Activated naive CD8-positive, alpha-beta T cell treated with anti-CD3 and anti-CD28 coated beads for 36 hours (primary cell): ENCODE data around the gene PIK3R1. TPM values are rescaled to one million over a fixed set of nuclear protein-coding genes. Genes with fewer than 3 reads are reported as not detected.

ENCODE experiments used
- DNase-seq: peaks from one replicate; pipeline ENCODE4 v3.0.0; 2021
- H3K27ac Mint-ChIP-seq: one replicate; pipeline ENCODE4 v1.8.0; 2022; ENCODE audit warnings: mild to moderate bottlenecking, moderate library complexity, mixed read lengths
- H3K27me3 Mint-ChIP-seq: one replicate; pipeline ENCODE4 v1.8.0; 2022; ENCODE audit warnings: mild to moderate bottlenecking, mixed read lengths
- H3K36me3 Mint-ChIP-seq: one replicate; pipeline ENCODE4 v1.8.0; 2021; ENCODE audit warnings: mild to moderate bottlenecking, mixed read lengths
- H3K4me1 Mint-ChIP-seq: one replicate; pipeline ENCODE4 v1.8.0; 2021; ENCODE audit warnings: mixed read lengths
- H3K4me3 Mint-ChIP-seq: one replicate; pipeline ENCODE4 v1.8.0; 2022; ENCODE audit warnings: mild to moderate bottlenecking, moderate library complexity, mixed read lengths
- H3K9me3 Mint-ChIP-seq: one replicate; pipeline ENCODE4 v1.8.0; 2022; ENCODE audit warnings: mixed read lengths
- total RNA-seq, 2 experiments: library from RNA; stranded (reverse); gene quantifications; one replicate each; pipeline ENCODE4 v1.2.3, GENCODE V29; 2021

PIK3R1 gene
- total RNA-seq, 2 experiments from 2014 or later, result 39.7 to 41.6 TPM

DNA sequence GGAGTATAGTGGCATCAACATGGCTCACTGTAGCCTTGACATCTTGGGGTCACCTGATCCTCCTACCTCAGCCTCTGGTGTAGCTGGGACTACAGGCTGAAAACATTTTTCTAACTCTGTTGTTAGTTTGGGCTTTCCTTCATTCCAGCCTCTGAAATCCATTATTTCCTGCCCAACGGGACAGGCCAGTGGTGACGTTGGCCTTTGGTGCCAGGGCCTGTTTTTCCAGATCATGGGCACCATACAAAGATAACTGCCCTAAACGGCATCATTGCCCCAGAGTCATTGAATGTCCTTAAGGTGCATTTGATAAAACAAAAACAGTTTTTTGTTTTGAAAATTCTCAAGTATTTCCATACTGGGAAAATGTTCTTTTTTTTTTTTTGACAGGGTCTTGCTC, 32.1 kb downstream of the PIK3R1 start:
- no peak overlapping the region for H3K4me3 Mint-ChIP-seq

DNA sequence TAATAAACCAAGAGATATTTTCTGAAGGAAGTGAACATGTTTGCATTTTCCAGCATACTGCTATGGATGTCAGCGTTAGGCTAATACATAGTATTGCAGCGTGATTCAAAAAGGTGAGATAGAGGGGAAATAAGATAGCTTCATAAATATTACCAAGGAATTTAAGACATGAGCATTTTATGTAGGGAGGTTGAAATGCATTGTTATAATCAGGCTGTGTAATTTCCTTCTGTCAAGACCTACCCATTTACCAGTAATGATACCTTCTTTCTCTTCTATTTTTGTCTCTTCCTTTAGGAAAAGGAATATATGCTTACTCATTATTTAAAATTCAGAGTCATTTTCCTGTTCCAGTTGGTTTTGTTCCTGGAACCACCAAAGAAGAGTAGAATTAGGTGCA, 33.3 kb downstream of the PIK3R1 start:
- no peak for DNase-seq
- peaks cover 67% of the 10 kb centered on the region for H3K4me1 Mint-ChIP-seq
- no peaks in the 10 kb centered on the region for H3K27me3 Mint-ChIP-seq
- no peak overlapping the region for H3K4me3 Mint-ChIP-seq
- H3K36me3 Mint-ChIP-seq, result peaks cover 5% of the 10 kb centered on the region
- H3K9me3 Mint-ChIP-seq, result no peaks in the 10 kb centered on the region
- H3K27ac Mint-ChIP-seq, result no peak overlapping the region

More for the DNA sequence above, 32.1 kb downstream of the PIK3R1 start:
- Mint-ChIP-seq H3K4me1 (peaks cover 73% of the 10 kb centered on the region), H3K9me3 (no peaks in the 10 kb centered on the region), H3K27me3 (no peaks in the 10 kb centered on the region), H3K27ac (no peak overlapping the region), H3K36me3 (peaks cover 16% of the 10 kb centered on the region)
- DNase-seq, result no peak

DNA sequence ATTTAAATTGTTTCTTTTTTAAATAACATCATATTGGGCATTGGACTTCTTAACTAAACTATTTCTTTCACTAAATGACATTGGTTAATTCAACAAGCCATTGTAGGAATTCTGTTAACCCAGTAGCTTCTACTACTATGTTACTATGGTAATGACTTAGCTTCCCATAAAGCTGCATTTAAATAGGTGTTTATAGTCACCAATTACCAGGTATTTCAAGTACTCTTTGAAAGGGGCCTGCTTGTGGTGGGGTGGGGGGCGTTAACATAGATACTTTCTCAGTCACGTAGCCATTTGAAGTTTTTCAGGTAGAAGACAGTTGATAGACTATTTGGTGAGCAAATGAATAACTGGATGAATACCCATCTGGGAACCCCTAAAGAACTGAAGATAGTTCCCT, 34.0 kb downstream of the PIK3R1 start:
- no peak overlapping the region for H3K4me3 Mint-ChIP-seq
- peaks cover 69% of the 10 kb centered on the region for H3K4me1 Mint-ChIP-seq
- H3K27ac Mint-ChIP-seq, result peak overlapping the region; percentile 65
- no peaks in the 10 kb centered on the region for H3K27me3 Mint-ChIP-seq
- no peak for DNase-seq
- H3K9me3 Mint-ChIP-seq, result no peaks in the 10 kb centered on the region
- H3K36me3 Mint-ChIP-seq, result peaks cover 9% of the 10 kb centered on the region

DNA sequence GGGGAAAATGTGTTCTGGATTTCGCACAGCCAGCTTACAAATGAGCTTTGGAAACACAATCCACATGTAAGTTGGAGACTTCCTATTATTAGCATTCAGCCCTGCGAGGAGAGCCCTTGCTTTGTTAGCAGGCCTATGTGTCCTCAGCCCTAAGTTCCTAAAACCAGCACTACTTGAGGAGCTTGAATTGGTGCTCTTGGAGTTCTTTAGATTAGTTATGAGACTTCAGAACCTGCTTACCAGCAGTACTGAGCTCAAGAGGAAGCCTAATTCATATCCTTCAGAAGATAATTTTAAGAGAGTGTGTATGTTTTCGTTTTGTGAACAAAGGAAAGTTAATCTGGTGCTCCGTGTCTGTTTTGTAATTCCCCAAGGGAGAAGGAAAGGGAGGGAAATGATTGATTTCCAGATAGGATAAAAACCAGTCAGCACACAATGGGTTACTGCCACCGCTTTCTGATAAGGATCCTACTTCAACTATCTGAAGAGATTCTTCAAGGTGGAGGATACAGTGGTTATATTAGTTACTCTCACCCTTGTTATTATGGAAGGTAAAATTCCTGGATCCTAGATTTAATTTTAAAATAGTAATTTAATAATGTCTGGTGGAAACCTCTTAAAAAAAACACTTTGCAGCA, 35.2 kb downstream of the PIK3R1 start:
- Mint-ChIP-seq H3K9me3 (no peaks in the 10 kb centered on the region), H3K27ac (peak overlapping the region; percentile 79), H3K27me3 (no peaks in the 10 kb centered on the region), H3K4me1 (peaks cover 75% of the 10 kb centered on the region), H3K4me3 (peak overlapping the region; percentile 44), H3K36me3 (peaks cover 12% of the 10 kb centered on the region)
- DNase-seq, result no peak

DNA sequence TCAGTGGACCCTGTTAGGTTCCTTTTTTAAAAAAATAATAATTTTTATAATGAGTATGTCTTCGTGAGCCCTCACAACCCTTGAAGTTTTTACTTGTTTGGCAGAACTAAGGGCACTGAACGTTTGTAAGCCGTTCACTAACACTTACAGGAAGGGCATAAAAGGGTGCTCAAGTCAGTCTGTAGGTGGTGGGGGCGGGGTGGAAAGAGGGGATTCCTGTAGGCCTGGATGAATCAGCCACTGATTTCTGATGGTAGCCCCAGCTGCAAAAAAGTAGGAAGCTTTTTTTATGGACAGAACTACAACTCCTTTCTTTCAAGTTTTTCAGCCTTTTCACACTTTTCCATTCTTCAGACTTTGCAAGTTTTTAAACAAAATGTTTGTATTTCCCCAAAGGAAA, 35.8 kb downstream of the PIK3R1 start:
- Mint-ChIP-seq H3K4me1 (peaks cover 75% of the 10 kb centered on the region), H3K4me3 (peak overlapping the region; percentile 14), H3K9me3 (no peaks in the 10 kb centered on the region), H3K27ac (peak overlapping the region; percentile 57), H3K27me3 (no peaks in the 10 kb centered on the region), H3K36me3 (peaks cover 13% of the 10 kb centered on the region)
- peak; percentile 44 for DNase-seq

DNA sequence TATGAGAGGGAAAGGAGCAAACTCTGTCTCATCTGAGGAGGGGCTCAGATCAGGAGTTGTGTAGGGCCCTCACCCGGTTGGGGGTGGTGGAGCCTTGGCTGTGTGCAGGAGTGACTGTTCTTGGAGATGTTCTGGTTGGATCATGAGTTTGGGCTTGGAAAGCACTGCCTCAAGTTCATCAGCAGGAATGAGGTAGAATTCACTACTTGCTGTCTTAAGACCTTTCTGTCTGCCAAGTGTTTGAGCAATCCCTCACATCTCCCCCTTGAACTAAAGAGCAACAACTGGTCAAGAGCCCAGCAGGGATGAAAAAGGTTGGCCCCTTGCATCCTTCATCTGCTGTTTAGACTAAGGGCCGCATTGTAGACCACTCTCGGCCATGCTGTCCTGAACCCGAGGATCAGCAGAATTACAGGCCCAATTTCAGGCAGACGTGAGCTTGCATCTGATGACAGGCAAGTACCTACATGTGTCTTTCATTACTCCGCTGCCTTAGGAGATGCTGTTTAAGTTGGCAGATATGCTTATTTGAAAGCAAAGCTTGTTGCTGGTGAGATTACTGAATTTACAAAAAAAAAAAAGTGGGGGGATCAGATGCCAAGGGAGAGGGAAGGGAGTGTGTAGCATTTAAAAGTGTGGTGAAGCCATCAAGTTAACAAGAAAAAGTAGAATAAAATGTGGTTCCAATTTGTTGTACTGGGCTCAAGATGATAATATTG, 36.4 kb downstream of the PIK3R1 start:
- Mint-ChIP-seq H3K27ac (peak overlapping the region; percentile 57), H3K27me3 (no peaks in the 10 kb centered on the region), H3K9me3 (no peaks in the 10 kb centered on the region), H3K4me1 (peaks cover 77% of the 10 kb centered on the region), H3K36me3 (peaks cover 17% of the 10 kb centered on the region), H3K4me3 (peak overlapping the region; percentile 14)
- DNase-seq, result no peak

DNA sequence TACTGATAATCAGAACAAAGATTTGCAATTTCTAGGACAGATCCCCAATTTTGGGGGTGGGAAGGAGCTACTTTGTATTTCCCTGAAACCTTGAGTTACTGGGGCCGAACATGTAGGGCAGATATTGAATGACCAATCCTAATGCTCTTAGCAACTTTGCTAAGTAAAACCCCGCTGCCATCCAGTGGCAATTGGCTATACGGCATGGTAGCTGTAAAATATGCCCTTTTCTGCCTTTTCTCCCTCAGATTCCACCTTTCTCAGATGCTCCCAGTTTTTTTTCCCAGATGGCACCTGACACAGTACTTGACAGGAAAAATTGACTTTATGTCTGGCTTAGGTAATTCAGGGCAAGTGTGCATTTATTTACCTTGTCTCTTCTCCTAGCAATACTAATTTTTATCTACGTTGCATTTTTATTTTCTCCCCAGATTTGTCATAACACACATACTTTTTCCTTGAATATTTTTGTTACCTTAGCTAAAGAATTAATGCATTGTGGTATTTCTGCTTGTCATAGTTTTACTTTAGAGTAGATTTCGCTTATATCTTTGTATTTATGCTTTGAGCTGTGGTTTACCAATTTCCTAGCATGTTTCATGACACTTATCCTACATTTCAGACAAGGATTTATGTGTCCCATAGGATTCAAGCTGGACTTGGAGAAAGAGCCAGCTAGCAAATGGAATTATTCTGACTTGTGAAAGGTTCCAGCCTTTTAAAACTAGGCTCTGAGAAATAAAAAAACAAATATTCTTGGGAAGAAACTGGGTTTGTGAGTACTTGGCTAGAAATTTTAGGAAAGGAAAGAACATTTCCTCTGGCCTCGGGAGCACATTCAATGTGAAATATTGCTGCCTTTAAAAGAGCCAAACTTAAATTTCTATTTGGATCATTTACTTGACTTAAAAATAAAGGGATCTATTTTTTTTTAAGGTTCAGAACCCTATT, 37.4 kb downstream of the PIK3R1 start:
- no peaks in the 10 kb centered on the region for H3K27me3 Mint-ChIP-seq
- H3K27ac Mint-ChIP-seq, result no peak overlapping the region
- H3K4me3 Mint-ChIP-seq, result no peak overlapping the region
- H3K9me3 Mint-ChIP-seq, result no peaks in the 10 kb centered on the region
- H3K4me1 Mint-ChIP-seq, result peaks cover 84% of the 10 kb centered on the region
- peak; percentile 32 for DNase-seq
- peaks cover 15% of the 10 kb centered on the region for H3K36me3 Mint-ChIP-seq

DNA sequence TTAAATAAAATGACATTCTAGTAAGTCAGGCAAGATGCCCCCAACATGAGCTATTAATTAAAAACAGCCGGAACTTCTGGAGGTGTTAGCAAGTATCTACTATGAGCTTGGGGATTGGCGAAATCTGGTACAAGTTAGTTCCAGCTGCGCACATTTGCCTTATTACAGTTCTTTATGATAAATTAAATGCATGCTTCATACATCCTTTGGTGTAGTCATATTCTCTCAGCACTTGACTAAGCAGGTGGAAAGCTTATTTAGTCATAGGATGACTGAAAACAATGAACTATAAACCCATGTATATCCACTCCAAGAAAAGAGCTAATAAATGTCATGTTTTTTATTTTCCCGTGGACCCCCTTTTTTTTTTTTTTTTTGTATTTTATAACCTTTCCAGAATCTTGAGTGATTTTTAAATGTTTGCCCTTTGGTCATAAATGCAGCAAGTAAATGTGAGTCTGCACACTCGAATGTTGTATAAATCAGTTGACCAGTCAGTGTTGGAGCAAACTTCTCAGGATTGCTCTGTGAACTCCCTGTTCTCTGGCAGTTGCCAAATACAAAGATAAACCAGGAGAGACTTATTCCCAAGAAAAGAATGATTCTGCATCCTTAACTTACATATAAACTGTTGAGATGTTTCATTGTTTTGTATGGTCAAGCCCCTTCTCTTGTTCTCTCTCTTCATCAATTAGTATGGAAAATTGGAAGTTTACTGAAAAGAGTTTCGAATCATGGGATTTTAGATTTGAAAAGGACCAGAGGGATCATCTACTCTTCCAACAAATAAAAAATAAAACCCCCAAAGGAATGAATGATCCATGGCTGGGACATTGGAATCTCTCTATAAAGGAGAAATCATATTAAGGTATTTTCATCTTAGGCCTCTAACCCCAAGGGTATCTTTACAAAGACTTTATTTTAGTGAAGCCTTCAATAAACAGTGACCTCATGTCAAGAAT, 38.3 kb downstream of the PIK3R1 start:
- Mint-ChIP-seq H3K9me3 (no peaks in the 10 kb centered on the region), H3K27me3 (no peaks in the 10 kb centered on the region), H3K36me3 (peaks cover 19% of the 10 kb centered on the region), H3K4me1 (peaks cover 86% of the 10 kb centered on the region), H3K27ac (peak overlapping the region; percentile 42), H3K4me3 (no peak overlapping the region)
- DNase-seq, result no peak

DNA sequence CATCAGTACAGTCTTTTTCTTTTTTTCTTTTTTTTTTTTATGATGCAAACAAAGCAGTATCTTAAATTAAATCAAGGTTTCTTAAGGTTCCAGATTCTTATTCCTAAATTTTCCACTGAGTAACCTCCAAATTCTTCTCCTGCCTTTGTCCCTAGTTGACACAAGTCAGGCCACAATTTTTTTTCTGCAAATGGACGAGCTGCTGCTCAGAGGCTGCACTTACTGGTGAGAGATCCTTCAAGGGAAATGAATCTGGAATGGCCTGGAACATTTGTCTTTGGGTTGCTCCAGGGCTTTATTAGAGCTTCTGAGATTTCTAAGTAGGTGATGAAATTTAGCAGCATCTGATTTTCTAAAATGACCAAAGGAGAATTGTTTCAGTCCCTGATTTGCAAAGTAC, 39.3 kb downstream of the PIK3R1 start:
- H3K27ac Mint-ChIP-seq, result peak overlapping the region; percentile 42
- no peak overlapping the region for H3K4me3 Mint-ChIP-seq
- H3K36me3 Mint-ChIP-seq, result peaks cover 20% of the 10 kb centered on the region
- peaks cover 85% of the 10 kb centered on the region for H3K4me1 Mint-ChIP-seq
- no peak for DNase-seq
- no peaks in the 10 kb centered on the region for H3K27me3 Mint-ChIP-seq
- no peaks in the 10 kb centered on the region for H3K9me3 Mint-ChIP-seq

DNA sequence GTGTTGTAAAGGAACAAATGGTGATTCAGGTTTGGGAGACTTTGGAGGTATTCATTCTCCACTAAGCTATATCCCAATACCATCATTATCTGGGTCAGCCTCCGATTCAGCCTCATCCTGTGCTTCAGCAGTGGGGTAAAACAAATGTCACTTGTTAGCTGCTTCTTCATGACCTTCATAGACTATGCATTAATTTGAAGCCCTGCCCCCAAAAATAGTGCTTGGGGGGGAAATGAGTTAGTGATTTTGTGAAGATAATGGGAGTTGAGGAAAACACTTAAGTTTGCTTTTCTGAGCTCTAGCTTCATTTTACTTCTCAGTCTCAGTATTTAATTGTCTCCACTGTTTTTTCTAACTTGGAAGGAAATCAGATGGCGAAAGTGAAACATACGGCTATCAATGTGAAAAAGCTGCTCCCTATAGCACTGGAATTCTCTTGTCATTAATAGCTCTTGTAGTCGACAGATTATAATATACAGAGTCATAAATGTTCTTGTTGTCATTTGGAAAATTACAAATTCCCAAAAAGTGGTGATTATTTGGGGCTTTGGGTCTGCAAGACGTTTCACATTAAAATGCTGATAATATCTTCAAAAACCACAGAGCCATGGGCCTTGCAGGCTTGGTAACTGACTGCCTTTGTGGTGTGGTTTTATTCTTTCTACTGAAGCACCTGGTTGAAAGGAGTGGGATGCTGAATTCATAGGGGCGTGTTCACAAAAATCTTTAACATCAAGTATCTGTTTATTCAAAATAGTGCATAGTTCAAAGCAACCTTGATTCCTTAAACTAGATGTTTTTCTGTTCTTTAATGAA, 40.0 kb downstream of the PIK3R1 start:
- peak overlapping the region; percentile 52 for H3K4me3 Mint-ChIP-seq
- H3K27me3 Mint-ChIP-seq, result no peaks in the 10 kb centered on the region
- H3K4me1 Mint-ChIP-seq, result peaks cover 85% of the 10 kb centered on the region
- peak overlapping the region; percentile 83 for H3K27ac Mint-ChIP-seq
- DNase-seq, result no peak
- no peaks in the 10 kb centered on the region for H3K9me3 Mint-ChIP-seq
- peaks cover 23% of the 10 kb centered on the region for H3K36me3 Mint-ChIP-seq

DNA sequence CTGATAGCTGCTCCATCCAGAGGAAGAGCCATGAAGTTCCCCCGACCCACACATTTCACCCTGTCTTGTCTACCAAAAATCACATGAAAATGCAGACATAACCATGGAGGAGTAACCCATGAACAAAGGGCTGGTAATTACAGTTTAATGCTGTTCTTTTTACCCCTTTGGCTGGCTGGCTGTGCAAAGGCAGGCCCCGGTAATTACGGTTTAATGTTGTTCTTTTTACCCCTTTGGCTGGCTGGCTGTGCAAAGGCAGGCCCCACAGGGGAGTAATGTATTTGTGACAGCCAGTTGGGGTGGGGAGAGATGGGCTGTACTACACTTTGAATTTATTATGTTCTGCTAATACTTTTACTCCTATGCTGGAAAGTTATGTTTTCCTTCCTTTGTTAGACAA, 41.7 kb downstream of the PIK3R1 start:
- Mint-ChIP-seq H3K36me3 (peaks cover 23% of the 10 kb centered on the region), H3K27me3 (no peaks in the 10 kb centered on the region), H3K27ac (peak overlapping the region; percentile 57), H3K9me3 (no peaks in the 10 kb centered on the region), H3K4me1 (peaks cover 79% of the 10 kb centered on the region), H3K4me3 (no peak overlapping the region)
- DNase-seq, result no peak

DNA sequence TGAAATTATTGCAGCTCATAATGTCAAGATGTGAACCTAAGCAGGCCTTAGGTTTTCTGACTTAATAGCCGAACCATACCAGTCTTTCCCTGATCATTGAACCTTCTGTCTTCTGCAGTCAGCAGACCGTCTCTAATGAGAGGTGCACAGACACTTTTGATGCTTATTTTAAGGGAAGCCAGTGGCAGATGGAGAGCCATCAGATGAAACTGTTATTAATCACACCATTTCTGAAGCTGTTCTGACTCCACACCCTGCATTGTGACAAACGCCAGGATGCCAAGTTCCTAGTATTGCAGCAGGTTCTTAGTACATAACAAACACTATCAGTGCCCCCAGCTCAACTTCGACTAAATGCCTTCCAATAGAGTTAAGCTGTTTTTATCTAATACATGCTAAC, 43.0 kb downstream of the PIK3R1 start:
- H3K9me3 Mint-ChIP-seq, result no peaks in the 10 kb centered on the region
- H3K36me3 Mint-ChIP-seq, result peaks cover 23% of the 10 kb centered on the region
- H3K4me1 Mint-ChIP-seq, result peaks cover 71% of the 10 kb centered on the region
- no peak for DNase-seq
- no peaks in the 10 kb centered on the region for H3K27me3 Mint-ChIP-seq
- peak overlapping the region; percentile 75 for H3K27ac Mint-ChIP-seq
- no peak overlapping the region for H3K4me3 Mint-ChIP-seq

DNA sequence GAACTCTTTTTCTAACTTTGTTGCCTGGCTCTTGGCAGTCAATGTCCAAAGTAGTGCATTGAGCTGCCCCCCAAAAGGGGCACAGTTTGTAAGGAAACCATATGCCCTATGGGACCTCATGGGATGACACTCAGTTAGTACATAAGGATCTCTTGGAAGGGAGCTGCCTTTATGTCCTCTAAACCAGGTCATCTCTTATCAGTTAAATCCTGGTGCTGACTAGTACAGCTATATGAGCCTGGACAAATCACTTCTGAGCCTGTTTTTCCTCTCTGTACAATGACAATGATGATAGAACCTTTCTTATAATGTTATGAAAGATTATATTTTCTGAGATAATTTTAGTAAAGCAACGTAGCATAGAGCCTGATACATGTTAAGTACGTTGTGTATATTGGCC, 44.1 kb downstream of the PIK3R1 start:
- Mint-ChIP-seq H3K27me3 (no peaks in the 10 kb centered on the region), H3K4me1 (peaks cover 72% of the 10 kb centered on the region), H3K4me3 (no peak overlapping the region), H3K9me3 (no peaks in the 10 kb centered on the region), H3K36me3 (peaks cover 16% of the 10 kb centered on the region), H3K27ac (no peak overlapping the region)
- DNase-seq, result no peak
